NCI-H748 (cell line): ENCODE results near the gene ZMYND11.

Experiments
- DNase-seq: peaks from one replicate; lab custom pipeline; 2025; ENCODE audit not compliant: unreplicated experiment; lab: John Stamatoyannopoulos, UW

Gene ZMYND11

GRCh38 chr10:135132-135600, at the start of gene ZMYND11:
TSS of gene ZMYND11 (plus strand) at chr10:135455. CDS start at chr10:180013, 44,558 bp downstream.
- peak; percentile 53 for DNase-seq

GRCh38 chr10:86031-86430, 49.2 kb upstream of the ZMYND11 start:
- DNase-seq = no peak

GRCh38 chr10:87177-88080, 47.8 kb upstream of the ZMYND11 start:
- DNase-seq = no peak

GRCh38 chr10:88253-88652, 47.0 kb upstream of the ZMYND11 start:
- no peak for DNase-seq

- DNase-seq = no peak
Observed at GRCh38 chr10:89248-89647, 46.0 kb upstream of the ZMYND11 start.

GRCh38 chr10:90161-90560, 45.1 kb upstream of the ZMYND11 start:
- DNase-seq = no peak

GRCh38 chr10:91313-91712, 43.9 kb upstream of the ZMYND11 start:
- DNase-seq = no peak

- DNase-seq = no peak
Observed at GRCh38 chr10:92153-92552, 43.1 kb upstream of the ZMYND11 start.

- DNase-seq = no peak
Observed at GRCh38 chr10:92846-93245, 42.4 kb upstream of the ZMYND11 start.

GRCh38 chr10:94613-95012, 40.6 kb upstream of the ZMYND11 start:
- no peak for DNase-seq

- no peak for DNase-seq
Observed at GRCh38 chr10:95356-96115, 39.7 kb upstream of the ZMYND11 start.

GRCh38 chr10:96466-96865, 38.8 kb upstream of the ZMYND11 start:
- DNase-seq = no peak

GRCh38 chr10:104416-104815, 30.8 kb upstream of the ZMYND11 start:
- DNase-seq = no peak

- peak; percentile 48 for DNase-seq
Observed at GRCh38 chr10:104862-105565, 30.2 kb upstream of the ZMYND11 start.

- DNase-seq = no peak
Observed at GRCh38 chr10:105806-106205, 29.4 kb upstream of the ZMYND11 start.

GRCh38 chr10:106740-107139, 28.5 kb upstream of the ZMYND11 start:
- no peak for DNase-seq

- no peak for DNase-seq
Observed at GRCh38 chr10:112246-112645, 23.0 kb upstream of the ZMYND11 start.

GRCh38 chr10:124874-125273, 10.4 kb upstream of the ZMYND11 start:
- DNase-seq = no peak

- no peak for DNase-seq
Observed at GRCh38 chr10:127612-128432, 7.4 kb upstream of the ZMYND11 start.

- DNase-seq = no peak
Observed at GRCh38 chr10:129810-130209, 5.4 kb upstream of the ZMYND11 start.
